GM21825 (cell line): Measurements from ENCODE around the gene FGGY.
"Not testable (repeated sequence)": the region's sequence is repeated elsewhere in the genome, so short reads cannot be mapped to it uniquely, and the experiment has no call there.

ENCODE experiments used
- ATAC-seq: cut with Tn5 transposase; IDR thresholded peaks from one replicate; pipeline ENCODE4 v1.9.1; 2021; ENCODE audit warnings: mild to moderate bottlenecking, moderate library complexity; ENCODE audit not compliant: unreplicated experiment

The FGGY gene

GRCh38 chr1:59433440-59433813 lies 136.5 kb downstream of the FGGY start:
- ATAC-seq = no peak

- ATAC-seq = no peak
Measured at GRCh38 chr1:59434336-59434735, 137.4 kb downstream of the FGGY start.

- ATAC-seq = no peak
Measured at GRCh38 chr1:59436637-59437036, 139.7 kb downstream of the FGGY start.

- no peak for ATAC-seq
Measured at GRCh38 chr1:59438058-59438560, 141.2 kb downstream of the FGGY start.

- ATAC-seq = no peak
Measured at GRCh38 chr1:59442492-59442891, 145.6 kb downstream of the FGGY start.

- ATAC-seq = no peak
Measured at GRCh38 chr1:59443310-59443709, 146.4 kb downstream of the FGGY start.

- ATAC-seq = no peak
Measured at GRCh38 chr1:59444520-59444919, 147.6 kb downstream of the FGGY start.

- no peak for ATAC-seq
Measured at GRCh38 chr1:59445040-59445439, 148.1 kb downstream of the FGGY start.

GRCh38 chr1:59446257-59446901 lies 149.5 kb downstream of the FGGY start:
- ATAC-seq = no peak

GRCh38 chr1:59452026-59452425 lies 155.1 kb downstream of the FGGY start:
- ATAC-seq = no peak

GRCh38 chr1:59452559-59452958 lies 155.7 kb downstream of the FGGY start:
- no peak for ATAC-seq

- no peak for ATAC-seq
Measured at GRCh38 chr1:59453297-59453968, 156.5 kb downstream of the FGGY start.

GRCh38 chr1:59455206-59455605 lies 158.3 kb downstream of the FGGY start:
- ATAC-seq = no peak

- no peak for ATAC-seq
Measured at GRCh38 chr1:59457786-59458185, 160.9 kb downstream of the FGGY start.

- no peak for ATAC-seq
Measured at GRCh38 chr1:59458884-59459283, 162.0 kb downstream of the FGGY start.

GRCh38 chr1:59462942-59463341 lies 166.0 kb downstream of the FGGY start:
- not testable (repeated sequence) for ATAC-seq

GRCh38 chr1:59465478-59465877 lies 168.6 kb downstream of the FGGY start:
- ATAC-seq = not testable (repeated sequence)

- no peak for ATAC-seq
Measured at GRCh38 chr1:59468828-59469428, 172.0 kb downstream of the FGGY start.

- ATAC-seq = not testable (repeated sequence)
Measured at GRCh38 chr1:59471991-59472570, 175.2 kb downstream of the FGGY start.

- ATAC-seq = no peak
Measured at GRCh38 chr1:59473831-59474230, 176.9 kb downstream of the FGGY start.

- ATAC-seq = no peak
Measured at GRCh38 chr1:59474496-59474895, 177.6 kb downstream of the FGGY start.

GRCh38 chr1:59475737-59476136 lies 178.8 kb downstream of the FGGY start:
- ATAC-seq = no peak
